ENCODE measurements around the gene KCNQ1. TPM values are rescaled to one million over a fixed set of nuclear protein-coding genes. Genes with fewer than 3 reads are reported as not detected.
A peak's percentile ranks its signal among the peaks of the same experiment; 100 is the strongest.

KCNQ1 gene
- total RNA-seq, 4 donors from 2014 or later, result 5.6 to 46.8 (median 24.6) TPM

- Histone ChIP-seq H3K27ac (no peak overlapping the region), H3K4me1 (peaks cover 15 to 26% (median 21%) of the 10 kb centered on the region in 4 donors), H3K4me3 (no peak overlapping the region), H3K27me3 (no peaks in the 10 kb centered on the region), H3K36me3 (peaks cover 0 to 4% (median 0%) of the 10 kb centered on the region in 4 donors), H3K9me3 (no peaks in the 10 kb centered on the region)
- TF ChIP-seq CTCF (IDR thresholded peaks at IDR 0.05), result no peak
- TF ChIP-seq EP300 (IDR thresholded peaks at IDR 0.05; ENCODE audit: low read depth), result no peak
- TF ChIP-seq POLR2AphosphoS5 (IDR thresholded peaks at IDR 0.05), result no peak
- TF ChIP-seq POLR2A (IDR thresholded peaks at IDR 0.05), result no peak
- in situ Hi-C loops (cut with MboI; ENCODE audit: low pct_ligation_motif_present in 1 of 4, low pct_unique_long_range_greater_than_20kb in 1 of 4, low sequenced_read_pairs in 3 of 4), result no loop called here
- no peak for DNase-seq
- WGBS, 2 donors (ENCODE audit: low coverage in 1 of 2), result 93 to 100% methylated on average over 2 to 12 of the region's 12 CpGs
- intact Hi-C loops (cut with DNase I; ENCODE audit: low total_unique reads), result no loop called here
Observed at GRCh38 chr11:2397005-2397404, 47.8 kb upstream of the KCNQ1 start.

GRCh38 chr11:2398664-2399355 is 46.0 kb upstream of the KCNQ1 start:
- intact Hi-C loops (cut with DNase I; ENCODE audit: low total_unique reads) (no loop called here), in situ Hi-C loops (cut with MboI; ENCODE audit: low pct_ligation_motif_present in 1 of 4, low pct_unique_long_range_greater_than_20kb in 1 of 4, low sequenced_read_pairs in 3 of 4) (no loop called here)
- H3K27me3 ChIP-seq, result no peaks in the 10 kb centered on the region
- no peaks in the 10 kb centered on the region for H3K9me3 ChIP-seq
- no peak overlapping the region for H3K4me3 ChIP-seq
- H3K4me1 ChIP-seq, result peaks cover 15 to 26% (median 23%) of the 10 kb centered on the region in 4 donors
- no peak for DNase-seq
- TF ChIP-seq EP300 (IDR thresholded peaks at IDR 0.05; ENCODE audit: low read depth) (no peak), CTCF (IDR thresholded peaks at IDR 0.05) (no peak), POLR2A (IDR thresholded peaks at IDR 0.05) (no peak), POLR2AphosphoS5 (IDR thresholded peaks at IDR 0.05) (no peak)
- WGBS, 2 donors (ENCODE audit: low coverage in 1 of 2), result 64% methylated on average over 7 of the region's 7 CpGs; no CpG with 5 or more reads in 1 of the 2 donors
- peaks cover 0 to 9% (median 4%) of the 10 kb centered on the region in 4 donors for H3K36me3 ChIP-seq
- peak overlapping the region; percentile 95 to 99 (median 98) for H3K27ac ChIP-seq

GRCh38 chr11:2399488-2400068 is 45.2 kb upstream of the KCNQ1 start:
- peak; percentile 36 for DNase-seq
- WGBS, 2 donors (ENCODE audit: low coverage in 1 of 2), result 11 to 47% methylated on average over 3 to 22 of the region's 23 CpGs
- H3K36me3 ChIP-seq, result peaks cover 0 to 9% (median 4%) of the 10 kb centered on the region in 4 donors

More at GRCh38 chr11:2399488-2400068, 45.2 kb upstream of the KCNQ1 start:
- in situ Hi-C loops (cut with MboI; ENCODE audit: low pct_ligation_motif_present in 1 of 4, low pct_unique_long_range_greater_than_20kb in 1 of 4, low sequenced_read_pairs in 3 of 4), result loop anchor here in 1 of 4 donors (25.0 kb wide), 1 partner anchor 212 kb away; no protein-coding TSS in a partner anchor
- Histone ChIP-seq H3K27me3 (no peaks in the 10 kb centered on the region), H3K4me3 (peak overlapping the region; percentile 46 to 91 (median 64)), H3K4me1 (peaks cover 15 to 26% (median 23%) of the 10 kb centered on the region in 4 donors), H3K27ac (peak overlapping the region; percentile 95 to 99 (median 98)), H3K9me3 (no peaks in the 10 kb centered on the region)
- intact Hi-C loops (cut with DNase I; ENCODE audit: low total_unique reads), result no loop called here
- TF ChIP-seq POLR2A (IDR thresholded peaks at IDR 0.05) (no peak), EP300 (IDR thresholded peaks at IDR 0.05; ENCODE audit: low read depth) (no peak), POLR2AphosphoS5 (IDR thresholded peaks at IDR 0.05) (no peak), CTCF (IDR thresholded peaks at IDR 0.05) (no peak)
